Chondrocyte (in vitro differentiated cells): ENCODE measurements around the gene CASZ1. TPM values are rescaled to one million over a fixed set of nuclear protein-coding genes. Genes with fewer than 3 reads are reported as not detected.

Experiments
- DNase-seq: peaks from one replicate; pipeline ENCODE4 v3.0.0; 2021; ENCODE audit warnings: mixed read lengths, low spot score
- H3K27ac Mint-ChIP-seq: one replicate; pipeline ENCODE4 v1.8.0; 2021; ENCODE audit warnings: mild to moderate bottlenecking, moderate library complexity, mixed read lengths; ENCODE audit not compliant: unreplicated experiment
- H3K27me3 Mint-ChIP-seq: 2 replicates; pipeline ENCODE4 v1.8.0; 2021; ENCODE audit warnings: low read depth, mixed read lengths
- H3K36me3 Mint-ChIP-seq: 2 replicates; pipeline ENCODE4 v1.8.0; 2021; ENCODE audit warnings: low read depth, mixed read lengths
- H3K4me1 Mint-ChIP-seq: 2 replicates; pipeline ENCODE4 v1.8.0; 2021; ENCODE audit warnings: low read depth, mild to moderate bottlenecking, mixed read lengths
- H3K4me3 Mint-ChIP-seq: one replicate; pipeline ENCODE4 v1.8.0; 2021; ENCODE audit warnings: mild to moderate bottlenecking, moderate library complexity, mixed read lengths; ENCODE audit not compliant: unreplicated experiment
- H3K9me3 Mint-ChIP-seq: 2 replicates; pipeline ENCODE4 v1.8.0; 2021; ENCODE audit warnings: low read depth, mixed read lengths
- CTCF ChIP-seq: fragments of 200-600 bp; sonication (generic); IDR thresholded peaks from 2 replicates; pipeline ENCODE4 v1.5.0; 2021; ENCODE audit warnings: antibody characterized with exemption, mild to moderate bottlenecking, moderate library complexity
- total RNA-seq: library from RNA; stranded (reverse); gene quantifications from 3 replicates; pipeline ENCODE4 v1.2.1, GENCODE V29; 2021

The CASZ1 gene
- total RNA-seq, 1 donor from 2014 or later: 4.1 TPM

- no peak overlapping the region for H3K4me3 Mint-ChIP-seq
- no peaks in the 10 kb centered on the region for H3K36me3 Mint-ChIP-seq
- H3K27ac Mint-ChIP-seq: no peak overlapping the region
- TF ChIP-seq CTCF: no peak
- no peaks in the 10 kb centered on the region for H3K4me1 Mint-ChIP-seq
- H3K9me3 Mint-ChIP-seq: no peaks in the 10 kb centered on the region
- no peak for DNase-seq
- peaks cover 10% of the 10 kb centered on the region for H3K27me3 Mint-ChIP-seq
These were observed 62.7 kb downstream of the CASZ1 start for GRCh38 chr1:10733474-10734366.

- no peak for DNase-seq
- peaks cover 8% of the 10 kb centered on the region for H3K27me3 Mint-ChIP-seq
- H3K9me3 Mint-ChIP-seq: no peaks in the 10 kb centered on the region
- no peaks in the 10 kb centered on the region for H3K4me1 Mint-ChIP-seq
- H3K27ac Mint-ChIP-seq: no peak overlapping the region
- H3K4me3 Mint-ChIP-seq: no peak overlapping the region
- H3K36me3 Mint-ChIP-seq: no peaks in the 10 kb centered on the region
- no peak for TF ChIP-seq CTCF
These were observed 65.5 kb downstream of the CASZ1 start for GRCh38 chr1:10730985-10731384.

- no peak overlapping the region for H3K4me3 Mint-ChIP-seq
- no peak for DNase-seq
- no peaks in the 10 kb centered on the region for H3K9me3 Mint-ChIP-seq
- H3K27me3 Mint-ChIP-seq: peaks cover 6% of the 10 kb centered on the region
- H3K4me1 Mint-ChIP-seq: peaks cover 18% of the 10 kb centered on the region
- no peaks in the 10 kb centered on the region for H3K36me3 Mint-ChIP-seq
- H3K27ac Mint-ChIP-seq: no peak overlapping the region
- no peak for TF ChIP-seq CTCF
These were observed 67.6 kb downstream of the CASZ1 start for GRCh38 chr1:10728595-10729410.

GRCh38 chr1:10727751-10728232 is 68.7 kb downstream of the CASZ1 start:
- Mint-ChIP-seq H3K4me1 (peaks cover 20% of the 10 kb centered on the region), H3K4me3 (no peak overlapping the region), H3K27me3 (peaks cover 7% of the 10 kb centered on the region), H3K27ac (no peak overlapping the region), H3K9me3 (no peaks in the 10 kb centered on the region), H3K36me3 (no peaks in the 10 kb centered on the region)
- no peak for TF ChIP-seq CTCF
- no peak for DNase-seq

GRCh38 chr1:10726355-10726754 is 70.1 kb downstream of the CASZ1 start:
- H3K4me3 Mint-ChIP-seq: no peak overlapping the region
- peaks cover 20% of the 10 kb centered on the region for H3K4me1 Mint-ChIP-seq
- no peak for TF ChIP-seq CTCF
- H3K9me3 Mint-ChIP-seq: no peaks in the 10 kb centered on the region
- no peaks in the 10 kb centered on the region for H3K36me3 Mint-ChIP-seq
- H3K27ac Mint-ChIP-seq: no peak overlapping the region
- H3K27me3 Mint-ChIP-seq: peaks cover 8% of the 10 kb centered on the region
- no peak for DNase-seq
